ENCODE results near the gene GLE1.
"Not testable (repeated sequence)": the region's sequence is repeated elsewhere in the genome, so short reads cannot be mapped to it uniquely, and the experiment has no call there.

- not testable (repeated sequence) for TF ChIP-seq CTCF (conservative IDR thresholded peaks at IDR 0.05 in 1 of 2, IDR thresholded peaks at IDR 0.05 in 1 of 2; ENCODE audit: low read depth in 1 of 2, low read length in 2 of 2); EZH2 (IDR thresholded peaks at IDR 0.05; ENCODE audit: low read length, missing control alignments)
Measured at GRCh38 chr9:128585155-128585554, 80.6 kb downstream of the GLE1 start.
